ENCODE data around the gene NKX1-1.

NKX1-1 gene

GRCh38 chr4:1381944-1382541 lies 24.2 kb downstream of the NKX1-1 start:
- TF ChIP-seq CTCF (IDR thresholded peaks at IDR 0.05; ENCODE audit: low read depth, low read length, missing control alignments): no peak
- in situ Hi-C loops (cut with HindIII; ENCODE audit: low sequenced_read_pairs): no loop called here
- no peak overlapping the region for H3K4me3 ChIP-seq (ENCODE audit: low read depth, low read length)
- DNase-seq (ENCODE audit: low read depth): no peak

- no peak for TF ChIP-seq CTCF (IDR thresholded peaks at IDR 0.05; ENCODE audit: low read depth, low read length, missing control alignments)
- DNase-seq (ENCODE audit: low read depth): no peak
- in situ Hi-C loops (cut with HindIII; ENCODE audit: low sequenced_read_pairs): no loop called here
- H3K4me3 ChIP-seq (ENCODE audit: low read depth, low read length): no peak overlapping the region
Observed at GRCh38 chr4:1381181-1381621, 25.0 kb downstream of the NKX1-1 start.

- no peak overlapping the region for H3K4me3 ChIP-seq (ENCODE audit: low read depth, low read length)
- TF ChIP-seq CTCF (IDR thresholded peaks at IDR 0.05; ENCODE audit: low read depth, low read length, missing control alignments): no peak
- in situ Hi-C loops (cut with HindIII; ENCODE audit: low sequenced_read_pairs): no loop called here
- DNase-seq (ENCODE audit: low read depth): no peak
Observed at GRCh38 chr4:1380368-1381151, 25.7 kb downstream of the NKX1-1 start.

GRCh38 chr4:1379801-1380331 lies 26.4 kb downstream of the NKX1-1 start:
- no peak overlapping the region for H3K4me3 ChIP-seq (ENCODE audit: low read depth, low read length)
- TF ChIP-seq CTCF (IDR thresholded peaks at IDR 0.05; ENCODE audit: low read depth, low read length, missing control alignments): no peak
- in situ Hi-C loops (cut with HindIII; ENCODE audit: low sequenced_read_pairs): no loop called here
- no peak for DNase-seq (ENCODE audit: low read depth)

GRCh38 chr4:1379351-1379781 lies 26.9 kb downstream of the NKX1-1 start:
- in situ Hi-C loops (cut with HindIII; ENCODE audit: low sequenced_read_pairs): no loop called here
- no peak for DNase-seq (ENCODE audit: low read depth)
- no peak overlapping the region for H3K4me3 ChIP-seq (ENCODE audit: low read depth, low read length)
- no peak for TF ChIP-seq CTCF (IDR thresholded peaks at IDR 0.05; ENCODE audit: low read depth, low read length, missing control alignments)

- no peak for DNase-seq (ENCODE audit: low read depth)
- in situ Hi-C loops (cut with HindIII; ENCODE audit: low sequenced_read_pairs): no loop called here
- no peak overlapping the region for H3K4me3 ChIP-seq (ENCODE audit: low read depth, low read length)
- TF ChIP-seq CTCF (IDR thresholded peaks at IDR 0.05; ENCODE audit: low read depth, low read length, missing control alignments): no peak
Observed at GRCh38 chr4:1378559-1379231, 27.5 kb downstream of the NKX1-1 start.
